Endothelial cell (in vitro differentiated cells): Measurements from ENCODE around the gene PPP1R1B. TPM values are rescaled to one million over a fixed set of nuclear protein-coding genes. Genes with fewer than 3 reads are reported as not detected.

ENCODE experiments used
- DNase-seq: peaks from one replicate; pipeline ENCODE4 v3.0.0; 2021; ENCODE audit warnings: low spot score
- H3K27ac Mint-ChIP-seq: one replicate; pipeline ENCODE4 v1.8.0; 2021; ENCODE audit warnings: mixed read lengths, inconsistent platforms; ENCODE audit not compliant: unreplicated experiment
- H3K27me3 Mint-ChIP-seq: one replicate; pipeline ENCODE4 v1.8.0; 2021; ENCODE audit warnings: mild to moderate bottlenecking, moderate library complexity, mixed read lengths, inconsistent platforms; ENCODE audit not compliant: unreplicated experiment
- H3K36me3 Mint-ChIP-seq: one replicate; pipeline ENCODE4 v1.8.0; 2021; ENCODE audit warnings: mild to moderate bottlenecking, low read depth, mixed read lengths, inconsistent platforms; ENCODE audit not compliant: unreplicated experiment
- H3K4me1 Mint-ChIP-seq: one replicate; pipeline ENCODE4 v1.8.0; 2021; ENCODE audit warnings: mild to moderate bottlenecking, mixed read lengths, inconsistent platforms; ENCODE audit not compliant: unreplicated experiment
- H3K4me3 Mint-ChIP-seq: one replicate; pipeline ENCODE4 v1.8.0; 2021; ENCODE audit warnings: mild to moderate bottlenecking, mixed read lengths, inconsistent platforms; ENCODE audit not compliant: unreplicated experiment
- H3K9me3 Mint-ChIP-seq: one replicate; pipeline ENCODE4 v1.8.0; 2021; ENCODE audit warnings: mixed read lengths, inconsistent platforms; ENCODE audit not compliant: unreplicated experiment
- total RNA-seq: library from RNA; stranded (reverse); fragmentation: NEBNext Ultra II Directional; extraction: Animal tissue kit (Norgen Biotek cat#: 25700); gene quantifications from one replicate; pipeline ENCODE4 v1.2.1, GENCODE V29; 2021; ENCODE audit not compliant: unreplicated experiment
- TF ChIP-seq, protein P1 (sequence below): fragments of 200-600 bp; sonication (generic); IDR thresholded peaks from one replicate; pipeline ENCODE4 v1.5.0; 2021; ENCODE audit warnings: antibody characterized with exemption; ENCODE audit not compliant: unreplicated experiment

Gene PPP1R1B
- total RNA-seq, 1 donor from 2014 or later = not detected

DNA sequence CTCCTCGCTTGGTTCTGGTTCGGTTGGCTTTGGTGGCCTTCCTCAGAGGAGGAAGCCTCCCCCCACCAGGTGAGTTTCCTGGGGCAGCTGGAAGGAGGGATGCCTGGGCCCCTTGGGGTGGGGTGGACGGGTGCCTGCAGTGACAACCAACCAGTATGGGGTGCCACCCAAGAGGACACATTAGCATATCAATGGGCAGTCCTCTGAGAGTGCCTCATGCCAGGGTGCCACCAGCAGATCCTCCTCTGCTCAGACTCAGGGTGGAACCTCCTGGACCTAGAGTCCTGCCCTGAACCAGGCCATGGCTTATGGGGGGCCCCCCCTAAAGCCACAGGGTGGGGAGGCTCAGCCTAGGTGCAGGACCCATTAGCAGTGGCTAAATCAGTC, 2.7 kb downstream of the PPP1R1B start:
- no peak overlapping the region for H3K4me3 Mint-ChIP-seq
- H3K36me3 Mint-ChIP-seq = no peaks in the 10 kb centered on the region
- no peak for DNase-seq
- H3K4me1 Mint-ChIP-seq = peaks cover 16% of the 10 kb centered on the region
- H3K27ac Mint-ChIP-seq = no peak overlapping the region
- TF ChIP-seq, protein P1, sequence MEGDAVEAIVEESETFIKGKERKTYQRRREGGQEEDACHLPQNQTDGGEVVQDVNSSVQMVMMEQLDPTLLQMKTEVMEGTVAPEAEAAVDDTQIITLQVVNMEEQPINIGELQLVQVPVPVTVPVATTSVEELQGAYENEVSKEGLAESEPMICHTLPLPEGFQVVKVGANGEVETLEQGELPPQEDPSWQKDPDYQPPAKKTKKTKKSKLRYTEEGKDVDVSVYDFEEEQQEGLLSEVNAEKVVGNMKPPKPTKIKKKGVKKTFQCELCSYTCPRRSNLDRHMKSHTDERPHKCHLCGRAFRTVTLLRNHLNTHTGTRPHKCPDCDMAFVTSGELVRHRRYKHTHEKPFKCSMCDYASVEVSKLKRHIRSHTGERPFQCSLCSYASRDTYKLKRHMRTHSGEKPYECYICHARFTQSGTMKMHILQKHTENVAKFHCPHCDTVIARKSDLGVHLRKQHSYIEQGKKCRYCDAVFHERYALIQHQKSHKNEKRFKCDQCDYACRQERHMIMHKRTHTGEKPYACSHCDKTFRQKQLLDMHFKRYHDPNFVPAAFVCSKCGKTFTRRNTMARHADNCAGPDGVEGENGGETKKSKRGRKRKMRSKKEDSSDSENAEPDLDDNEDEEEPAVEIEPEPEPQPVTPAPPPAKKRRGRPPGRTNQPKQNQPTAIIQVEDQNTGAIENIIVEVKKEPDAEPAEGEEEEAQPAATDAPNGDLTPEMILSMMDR = no peak
- no peaks in the 10 kb centered on the region for H3K9me3 Mint-ChIP-seq
- peaks cover 19% of the 10 kb centered on the region for H3K27me3 Mint-ChIP-seq

- no peaks in the 10 kb centered on the region for H3K9me3 Mint-ChIP-seq
- H3K36me3 Mint-ChIP-seq = no peaks in the 10 kb centered on the region
- peaks cover 16% of the 10 kb centered on the region for H3K4me1 Mint-ChIP-seq
- H3K27ac Mint-ChIP-seq = no peak overlapping the region
- no peak overlapping the region for H3K4me3 Mint-ChIP-seq
- TF ChIP-seq, protein P1 = no peak
- no peak for DNase-seq
- peaks cover 19% of the 10 kb centered on the region for H3K27me3 Mint-ChIP-seq
Measured at GRCh38 chr17:39629898-39630297, 3.1 kb downstream of the PPP1R1B start.

- Mint-ChIP-seq H3K36me3 (no peaks in the 10 kb centered on the region), H3K4me3 (no peak overlapping the region), H3K27ac (no peak overlapping the region), H3K27me3 (peaks cover 19% of the 10 kb centered on the region), H3K4me1 (peaks cover 12% of the 10 kb centered on the region), H3K9me3 (no peaks in the 10 kb centered on the region)
- TF ChIP-seq, protein P1 = no peak
- DNase-seq = no peak
Measured at GRCh38 chr17:39631403-39631802, 4.7 kb downstream of the PPP1R1B start.

DNA sequence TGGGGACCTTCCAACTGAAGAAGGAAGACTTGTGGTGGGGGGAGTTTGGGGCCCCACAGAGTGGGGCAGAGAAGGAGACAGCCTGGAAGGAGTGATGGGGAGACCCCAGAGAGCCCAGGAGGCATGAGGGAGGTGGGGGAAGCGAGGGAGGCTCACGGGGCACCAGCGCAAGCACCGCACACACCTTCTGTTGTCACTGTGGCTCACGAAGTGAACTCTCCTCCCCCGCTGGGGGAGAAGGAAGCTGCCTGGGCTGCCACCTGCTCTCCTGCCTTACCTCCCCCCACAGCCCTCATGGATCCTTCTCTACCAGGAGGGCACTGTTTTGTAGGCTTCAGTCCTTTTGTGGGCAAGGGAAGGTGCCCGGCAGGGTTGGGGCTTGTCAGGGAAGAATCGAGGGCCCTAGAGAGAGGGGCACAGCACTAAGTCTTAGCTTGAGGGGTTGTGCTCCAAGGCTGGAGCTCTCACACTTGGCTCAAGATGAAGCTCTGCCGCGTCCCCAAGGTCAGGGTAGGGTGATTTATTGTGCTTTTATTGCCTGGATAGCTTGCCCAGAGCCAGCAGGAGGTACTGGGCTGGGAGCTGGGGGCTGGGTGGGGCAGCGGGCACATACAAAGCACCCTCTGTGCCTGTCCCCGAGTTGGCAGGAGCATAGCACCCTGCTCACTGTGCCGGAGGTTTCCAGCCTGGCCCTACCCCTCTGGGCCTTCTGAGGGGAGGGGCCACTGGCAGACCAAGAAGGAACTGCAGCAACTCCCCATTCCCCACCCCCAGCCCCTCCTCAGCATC, 5.6 kb downstream of the PPP1R1B start:
- Mint-ChIP-seq H3K27me3 (peaks cover 18% of the 10 kb centered on the region), H3K4me1 (peaks cover 12% of the 10 kb centered on the region), H3K36me3 (no peaks in the 10 kb centered on the region), H3K9me3 (no peaks in the 10 kb centered on the region), H3K4me3 (no peak overlapping the region), H3K27ac (no peak overlapping the region)
- no peak for DNase-seq
- TF ChIP-seq, protein P1 = no peak

DNA sequence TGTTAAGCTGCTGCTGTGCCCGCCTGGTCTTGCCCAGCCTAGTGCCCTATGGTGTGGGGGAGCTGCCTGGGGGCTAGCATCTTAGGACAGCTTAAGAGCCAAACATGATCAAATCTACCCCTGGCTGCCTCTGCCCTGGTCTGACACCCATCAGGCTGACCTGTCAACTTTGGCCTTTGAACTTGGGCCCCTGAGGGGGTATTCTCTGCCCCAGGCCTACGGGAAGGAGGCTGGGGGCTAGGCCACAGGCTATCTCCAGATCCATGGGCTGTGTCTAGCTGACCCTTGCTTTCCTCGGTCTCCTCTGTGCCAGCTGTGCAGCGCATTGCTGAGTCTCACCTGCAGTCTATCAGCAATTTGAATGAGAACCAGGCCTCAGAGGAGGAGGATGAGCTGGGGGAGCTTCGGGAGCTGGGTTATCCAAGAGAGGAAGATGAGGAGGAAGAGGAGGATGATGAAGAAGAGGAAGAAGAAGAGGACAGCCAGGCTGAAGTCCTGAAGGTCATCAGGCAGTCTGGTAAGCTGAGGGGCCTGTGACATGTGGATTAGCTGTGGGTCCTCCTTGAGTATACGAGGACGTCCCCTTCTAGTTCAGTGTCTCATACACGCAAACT, 6.9 kb downstream of the PPP1R1B start:
- H3K36me3 Mint-ChIP-seq = peaks cover 12% of the 10 kb centered on the region
- no peak overlapping the region for H3K4me3 Mint-ChIP-seq
- TF ChIP-seq, protein P1 = no peak
- no peak overlapping the region for H3K27ac Mint-ChIP-seq
- H3K4me1 Mint-ChIP-seq = peaks cover 24% of the 10 kb centered on the region
- H3K9me3 Mint-ChIP-seq = no peaks in the 10 kb centered on the region
- H3K27me3 Mint-ChIP-seq = peaks cover 12% of the 10 kb centered on the region
- DNase-seq = no peak
